Measurements from ENCODE around the gene GLRX2.
"Not testable (repeated sequence)": the region's sequence is repeated elsewhere in the genome, so short reads cannot be mapped to it uniquely, and the experiment has no call there.

Gene GLRX2

DNA sequence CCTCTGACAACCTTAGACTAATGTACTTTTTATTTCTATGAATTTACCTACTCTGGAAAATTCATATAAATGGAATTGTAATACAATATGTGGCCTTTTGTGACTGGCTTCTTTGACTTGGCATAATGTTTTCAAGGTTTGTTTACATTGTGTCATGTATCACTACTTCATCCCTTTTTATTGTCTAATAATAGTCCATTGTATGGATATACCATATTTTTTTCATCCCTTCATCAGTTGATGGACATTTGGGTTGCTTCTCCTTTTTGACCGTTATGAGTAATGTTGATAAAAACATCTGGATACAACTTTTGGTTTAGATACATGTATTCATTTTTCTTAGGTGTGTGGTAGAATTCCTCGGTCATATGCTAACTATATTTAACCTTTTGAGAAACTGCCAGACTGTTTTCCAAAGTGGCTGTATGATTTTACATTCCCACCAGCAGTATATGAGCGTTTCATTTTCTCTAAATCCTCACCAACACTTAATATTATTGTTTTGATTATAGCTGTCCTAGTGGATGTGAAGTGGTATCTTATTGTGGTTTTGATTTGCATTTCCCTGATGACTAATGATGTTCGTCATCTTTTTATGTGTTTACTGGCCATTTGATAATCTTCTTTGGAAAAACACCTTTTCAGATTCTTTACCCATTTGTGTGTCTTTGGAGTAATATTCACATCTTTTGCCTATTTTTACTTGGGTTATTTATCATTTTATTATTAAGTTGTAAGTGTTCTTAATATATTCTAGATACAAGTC lies 42.3 kb downstream of the GLRX2 start:
- DNase-seq, result no peak

DNA sequence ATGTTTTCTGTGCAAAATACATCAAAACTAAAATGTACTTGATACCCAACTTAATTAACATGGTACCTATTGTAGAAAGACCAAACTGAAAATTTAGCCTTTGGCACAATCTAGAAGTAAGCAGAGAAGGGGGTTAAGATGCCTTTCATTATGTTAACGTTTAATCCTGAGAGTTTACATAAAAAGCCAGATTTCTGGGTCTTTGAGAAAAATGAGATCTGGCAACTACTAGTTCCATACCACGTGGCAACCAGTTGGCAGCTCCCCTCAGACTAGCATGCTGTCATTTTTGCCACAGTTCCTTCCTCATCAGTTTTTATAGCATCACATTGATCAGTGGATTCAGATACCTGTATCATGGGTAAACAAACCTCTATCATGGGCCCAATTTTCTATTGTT lies 44.3 kb downstream of the GLRX2 start:
- DNase-seq, result peak; percentile 17

DNA sequence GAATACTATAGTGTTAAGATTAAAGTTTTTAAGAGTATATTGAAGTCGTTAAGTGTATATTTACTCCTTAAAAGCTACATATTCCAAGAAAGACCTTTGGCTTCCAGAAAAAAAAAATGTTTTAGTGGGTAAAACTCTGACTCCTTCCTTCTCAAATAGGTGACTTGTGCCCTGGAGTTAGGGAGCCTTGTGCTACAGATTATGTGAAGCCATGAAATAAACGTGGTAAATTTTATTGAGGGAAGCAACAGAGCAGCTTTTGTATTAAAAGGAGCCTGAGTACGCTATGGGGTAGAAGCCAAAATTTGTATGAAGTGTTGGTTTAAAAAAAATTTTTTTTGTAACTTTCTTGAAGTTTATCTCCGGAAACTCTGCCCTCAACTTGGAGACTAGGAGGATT lies 44.8 kb downstream of the GLRX2 start:
- DNase-seq, result no peak

DNA sequence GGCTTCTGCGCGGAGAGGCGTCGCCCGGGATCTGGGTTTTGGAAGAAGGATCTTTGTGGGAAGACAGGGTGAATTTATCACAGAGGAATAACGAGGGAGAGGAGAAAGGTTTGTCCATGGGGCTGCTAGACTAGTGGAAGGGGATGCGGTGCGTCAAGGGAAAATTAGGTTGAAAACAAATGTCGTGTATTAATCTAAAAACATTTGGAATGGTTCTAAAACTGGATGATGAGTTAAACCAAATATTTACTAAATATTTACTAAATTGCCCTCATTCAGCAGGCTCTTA lies 45.2 kb downstream of the GLRX2 start:
- DNase-seq, result no peak

DNA sequence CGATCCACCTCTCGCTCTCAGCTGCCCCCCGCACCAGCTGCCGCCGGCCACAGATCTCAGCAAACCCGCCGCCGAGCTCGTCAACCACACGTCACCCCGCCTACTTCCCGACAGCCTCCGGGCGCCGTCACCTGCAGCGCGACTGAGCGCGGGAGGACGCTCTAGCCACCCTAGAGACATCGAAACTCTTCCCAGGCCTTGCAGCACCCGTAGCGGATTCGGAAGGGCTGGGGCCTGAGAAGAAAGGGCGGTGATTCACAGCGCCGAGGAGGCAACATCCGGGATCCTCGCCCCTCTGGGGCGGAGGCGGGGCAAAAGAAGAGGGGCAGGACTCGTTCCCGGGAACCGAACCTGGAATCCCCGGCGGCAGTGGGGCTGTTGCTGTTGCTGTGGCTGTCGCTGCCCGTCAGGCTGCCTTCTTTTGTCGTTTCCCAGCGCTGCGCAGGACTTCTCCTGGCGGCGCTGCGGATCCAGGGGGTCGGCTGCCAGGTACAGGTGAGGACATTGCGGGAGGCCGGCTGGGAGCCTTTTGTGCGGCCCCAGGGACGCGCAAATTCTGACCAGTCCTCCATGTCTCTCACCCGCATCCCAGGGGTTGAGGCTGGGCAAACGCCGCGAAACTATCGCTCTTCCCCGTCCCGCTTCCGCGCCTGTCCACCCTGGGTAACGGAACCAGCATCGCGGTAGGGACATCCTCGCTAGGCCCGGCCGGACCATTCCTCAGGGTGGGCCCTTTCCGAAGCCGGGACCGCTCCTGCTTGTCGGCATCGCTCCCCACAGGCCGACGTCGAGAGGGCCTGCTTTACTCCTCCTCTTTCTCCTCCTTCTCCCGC lies 45.7 kb downstream of the GLRX2 start, which contains the start of the genes RO60 and UCHL5:
Gene RO60, plus strand, starts transcription at position 331 of the 833 bp plus-strand sequence. CDS start 9,443 bp downstream, outside the sequence.
Gene UCHL5, minus strand, starts transcription at position 79 of the 833 bp plus-strand sequence. CDS start 100 bp downstream, outside the sequence.
- DNase-seq, result peak; percentile 99

DNA sequence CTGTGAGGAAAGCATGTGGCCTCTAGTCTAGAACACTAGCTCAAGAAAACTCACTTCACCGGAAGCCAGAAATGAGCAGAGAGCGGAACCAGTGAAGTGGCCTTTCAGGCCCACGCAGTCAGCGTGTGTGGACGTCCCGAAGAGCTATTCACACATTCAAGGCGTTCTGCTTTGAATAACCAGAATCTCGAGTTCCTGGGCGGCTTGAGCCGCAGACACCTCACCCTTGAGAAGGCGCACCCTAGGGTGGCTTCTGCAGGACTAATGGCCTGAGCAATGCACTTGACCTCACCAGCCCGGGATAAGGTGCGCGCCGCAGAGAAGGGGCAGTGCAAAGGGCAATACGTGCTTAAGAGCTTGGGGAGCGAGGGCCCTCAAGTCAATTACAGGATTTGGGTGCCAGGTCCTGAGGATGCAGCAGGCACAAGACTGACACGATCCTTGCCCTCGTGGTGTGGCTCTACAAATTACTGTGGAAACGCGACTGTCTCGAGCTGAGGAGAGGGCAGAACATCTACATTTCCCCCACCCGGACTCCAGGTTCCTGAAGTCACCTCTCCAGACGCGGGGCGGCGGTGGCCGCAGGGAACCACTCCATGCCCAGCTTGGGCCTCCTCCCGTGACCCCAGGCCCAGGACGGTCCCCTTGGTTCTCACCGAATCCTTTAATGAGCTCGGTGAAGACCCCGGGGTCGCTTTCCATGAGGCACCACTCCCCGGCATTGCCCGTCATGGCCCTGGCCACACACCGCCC lies 46.5 kb downstream of the GLRX2 start:
- peak; percentile 42 for DNase-seq

DNA sequence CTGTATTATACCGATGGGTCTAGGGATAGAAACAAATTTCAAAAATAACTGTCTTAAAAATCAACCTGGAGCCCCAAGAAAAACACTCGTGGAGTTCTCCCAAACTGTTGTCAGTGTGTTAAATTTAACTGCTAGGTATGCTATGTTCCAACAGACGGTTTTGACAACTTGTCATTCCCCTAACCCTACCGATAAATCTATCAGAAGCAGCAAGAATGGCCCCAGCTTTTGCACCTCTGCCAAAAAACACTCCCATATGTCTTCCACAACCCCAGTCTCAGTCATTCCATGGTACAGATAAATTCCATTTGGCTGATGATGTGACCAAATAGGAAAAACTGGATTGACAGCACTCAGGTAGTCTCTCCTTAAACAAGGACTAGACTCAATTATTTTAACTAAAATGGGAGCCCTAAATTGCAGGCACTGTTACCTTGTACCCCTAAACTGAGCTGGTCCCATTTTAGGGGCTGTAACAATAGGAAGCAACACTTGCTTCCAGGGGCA lies 51.0 kb downstream of the GLRX2 start:
- DNase-seq, result no peak

DNA sequence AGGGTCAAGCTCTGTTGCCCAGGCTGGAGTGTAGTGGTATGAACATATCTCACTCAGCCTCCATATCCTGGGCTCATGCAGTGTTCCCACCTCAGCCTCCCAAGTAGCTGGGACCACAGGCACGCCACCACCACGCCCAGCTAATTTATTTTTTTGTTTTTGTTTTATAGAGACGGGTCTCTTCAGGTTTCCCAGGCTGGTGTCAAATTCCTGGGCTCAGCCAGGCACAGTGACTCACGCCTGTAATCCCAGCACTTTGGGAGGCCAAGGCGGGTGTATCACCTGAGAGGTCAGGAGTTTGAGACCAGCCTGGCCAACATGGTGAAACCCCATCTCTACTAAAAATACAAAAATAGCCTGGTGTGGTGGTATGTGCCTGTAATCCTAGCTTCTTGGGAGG lies 56.3 kb downstream of the GLRX2 start:
- DNase-seq, result not testable (repeated sequence)

Data from SIG-M5 (cell line).